HepG2 (cell line): ENCODE measurements around the gene C1orf94. TPM values are rescaled to one million over a fixed set of nuclear protein-coding genes. Genes with fewer than 3 reads are reported as not detected.

Source experiments
- ATAC-seq: fragments of 200-7000 bp; cut with Tn5 transposase; 3 replicates; pipeline ENCODE4 v1.9.1; 2020; ENCODE audit warnings: mild to moderate bottlenecking, moderate library complexity
- BruUV-seq: library from RNA; stranded (reverse); fragments of 400-500 nt; replicated peaks from 2 replicates; lab custom pipeline; 2021; lab: Mats Ljungman, UMichigan
- CTCF ChIA-PET: fragments of 300-600 bp; formaldehyde crosslinking; extraction: SDS; loops from one replicate; lab custom pipeline; 2021; ENCODE audit warnings: low total read pairs, inconsistent platforms, low intra/inter-chr PET ratio; lab: Yijun Ruan, JAX
- POLR2A ChIA-PET: fragments of 350-600 bp; sonication (Branson Sonifier 250); formaldehyde crosslinking; loops from one replicate; lab custom pipeline; 2020; ENCODE audit warnings: antibody characterized with exemption, inconsistent platforms; lab: Yijun Ruan, JAX
- DNase-seq: peaks from one replicate; pipeline ENCODE4 v3.0.0-alpha.2; 2015; ENCODE audit warnings: low spot score
- FAIRE-seq: peaks from 3 replicates; lab custom pipeline; 2011; peaks lifted over from hg19 to GRCh38; lab: Jason Lieb, UNC
- H2AFZ ChIP-seq: one replicate; pipeline ENCODE4 v1.6.1; 2011; ENCODE audit warnings: low read length, inconsistent platforms
- H3K27ac ChIP-seq: fragments of 300-600 bp; 3 replicates; pipeline ENCODE4 v1.8.0; 2011; ENCODE audit warnings: mixed run types, mild to moderate bottlenecking, mixed read lengths, low read length, inconsistent platforms; ENCODE audit not compliant: insufficient read depth; ENCODE audit errors: extremely low read length
- H3K27me3 ChIP-seq, 2 experiments: fragments of 200-600 bp in 1 of 2; 2 replicates in 1 of 2; 3 replicates in 1 of 2; pipeline versions ENCODE4 v1.6.0 to v1.8.0; 2011; ENCODE audit warnings: low read length in 2 of 2, mild to moderate bottlenecking in 2 of 2, moderate library complexity in 2 of 2, inconsistent platforms in 1 of 2; ENCODE audit not compliant: insufficient read depth in 2 of 2, control insufficient read depth in 1 of 2
- H3K36me3 ChIP-seq, 2 experiments: fragments of 200-600 bp in 1 of 2; replicated peaks in 1 of 2; 2 replicates in 1 of 2; 3 replicates in 1 of 2; pipeline versions ENCODE4 v1.5.1 to v1.8.0; 2011; ENCODE audit warnings: low read length in 2 of 2, inconsistent platforms in 1 of 2; ENCODE audit not compliant: insufficient read depth in 2 of 2, control insufficient read depth in 1 of 2
- H3K4me1 ChIP-seq: 2 replicates; pipeline ENCODE4 v1.5.1; 2012; ENCODE audit warnings: low read length, inconsistent platforms; ENCODE audit not compliant: insufficient read depth
- H3K4me2 ChIP-seq: 2 replicates; pipeline ENCODE4 v1.6.0; 2011; ENCODE audit warnings: low read depth, low read length, inconsistent platforms
- H3K4me3 ChIP-seq, 3 experiments: fragments of 200-600 bp in 1 of 3; sonication (generic), shearing (Covaris generic) in 1 of 3; replicated peaks in 1 of 3; 2 replicates each; pipeline ENCODE4 v1.5.1; 2011 to 2016; ENCODE audit warnings: low read length in 3 of 3, inconsistent platforms in 2 of 3, low read depth in 2 of 3, mild to moderate bottlenecking in 2 of 3, control low read depth in 1 of 3, mixed read lengths in 1 of 3; ENCODE audit not compliant: insufficient read depth in 1 of 3
- H3K79me2 ChIP-seq: one replicate; pipeline ENCODE4 v1.6.1; 2011; ENCODE audit warnings: low read length, inconsistent platforms; ENCODE audit not compliant: insufficient read depth
- H3K9ac ChIP-seq: 2 replicates; pipeline ENCODE4 v1.6.0; 2011; ENCODE audit warnings: mild to moderate bottlenecking, low read depth, low read length, inconsistent platforms; ENCODE audit not compliant: insufficient read depth
- H3K9me3 ChIP-seq: 2 replicates; pipeline ENCODE4 v1.5.1; 2012; ENCODE audit warnings: mild to moderate bottlenecking, low read length
- H4K20me1 ChIP-seq: 2 replicates; pipeline ENCODE4 v1.6.0; 2011; ENCODE audit warnings: inconsistent platforms, mild to moderate bottlenecking, low read length, moderate library complexity; ENCODE audit not compliant: insufficient read depth
- ATRX ChIP-seq: sonication (generic); formaldehyde crosslinking; IDR thresholded peaks from 2 replicates; pipeline ENCODE4 v1.4.0; 2020; ENCODE audit warnings: missing genetic modification reagents, borderline replicate concordance
- CENPT ChIP-seq: sonication (generic); formaldehyde crosslinking; IDR thresholded peaks from 2 replicates; pipeline ENCODE4 v1.8.0; 2022; ENCODE audit warnings: low read depth, mild to moderate bottlenecking, moderate library complexity, missing genetic modification reagents
- HNF1B ChIP-seq: sonication (generic); formaldehyde crosslinking; IDR thresholded peaks from 2 replicates; pipeline ENCODE4 v1.5.1; 2020; ENCODE audit warnings: mild to moderate bottlenecking, moderate library complexity, missing genetic modification reagents
- MAX ChIP-seq: IDR thresholded peaks from 2 replicates; pipeline ENCODE4 v1.6.1; 2012; ENCODE audit warnings: inconsistent platforms
- MEIS2 ChIP-seq: sonication (generic); formaldehyde crosslinking; IDR thresholded peaks from 2 replicates; pipeline ENCODE4 v1.9.0; 2021; ENCODE audit warnings: mild to moderate bottlenecking, missing genetic modification reagents
- MYPOP ChIP-seq: sonication (generic); formaldehyde crosslinking; IDR thresholded peaks from 2 replicates; pipeline ENCODE4 v1.8.1; 2023; ENCODE audit warnings: mild to moderate bottlenecking, moderate library complexity, missing genetic modification reagents
- NFAT5 ChIP-seq: sonication (generic); formaldehyde crosslinking; IDR thresholded peaks from 2 replicates; pipeline ENCODE4 v1.4.0; 2020; ENCODE audit warnings: missing genetic modification reagents
- ZNF207 ChIP-seq: fragments of 450-650 bp; IDR thresholded peaks from 2 replicates; pipeline ENCODE4 v1.6.1; 2016; ENCODE audit warnings: antibody characterized with exemption, borderline replicate concordance
- ZNF501 ChIP-seq: sonication (generic); formaldehyde crosslinking; IDR thresholded peaks from 2 replicates; pipeline ENCODE4 v1.5.1; 2020; ENCODE audit warnings: mild to moderate bottlenecking, moderate library complexity, missing genetic modification reagents
- ZNF703 ChIP-seq: sonication (generic); formaldehyde crosslinking; IDR thresholded peaks from 2 replicates; pipeline ENCODE4 v1.5.1; 2020; ENCODE audit warnings: missing genetic modification reagents, mild to moderate bottlenecking, moderate library complexity, borderline replicate concordance
- ZNF784 ChIP-seq: sonication (generic); formaldehyde crosslinking; IDR thresholded peaks from 2 replicates; pipeline ENCODE4 v1.5.1; 2020; ENCODE audit warnings: missing genetic modification reagents, mild to moderate bottlenecking, borderline replicate concordance
- WGBS: methylation state at CpG from one replicate; pipeline ENCODE4 v1.1.6; 2017; ENCODE audit warnings: low lambda C conversion rate; 5-methylcytosine and 5-hydroxymethylcytosine counted together
- in situ Hi-C: cut with HindIII; loops from 2 replicates; pipeline ENCODE4 v1.10.0; 2017; ENCODE audit warnings: low pct_unique_long_range_greater_than_20kb; ENCODE audit not compliant: extremely low pct_ligation_motif_present
- intact Hi-C: fragments of 100-400 bp; cut with micrococcal nuclease; formaldehyde crosslinking; loops from one replicate; pipeline ENCODE4 v1.10.0; 2022; ENCODE audit not compliant: unreplicated experiment
- polyA plus RNA-seq, 8 experiments: library from polyadenylated mRNA; depleted of rRNA in 3 of 8; stranded (reverse) in 7 of 8; unstranded in 1 of 8; fragments of >200 nt; fragmentation: Illumina TruSeq in 4 of 8; extraction: Trizol in 4 of 8; gene quantifications; 2 replicates each; pipeline versions ENCODE4 v1.2.1 to v1.2.3, GENCODE V29; 2011 to 2016; ENCODE audit warnings: low read depth in 4 of 8, missing spikeins in 1 of 8, mixed read lengths in 1 of 8; ENCODE audit not compliant: insufficient read depth in 1 of 8
- total RNA-seq, 5 experiments: library from RNA; depleted of rRNA; stranded (reverse); fragments of >200 nt; fragmentation: Illumina TruSeq; extraction: Trizol; gene quantifications; 2 replicates each; pipeline ENCODE4 v1.2.3, GENCODE V29; 2016; ENCODE audit warnings: low read depth in 1 of 5

Gene C1orf94
- total and polyA plus RNA-seq, 2 of the 13 experiments (the other 11 are each of a cell fraction or from before 2014, with no cell fraction given), result not detected

- no peak overlapping the region for H3K9ac ChIP-seq
- no peak for ATAC-seq
- BruUV-seq, result no TSS peak
- CTCF ChIA-PET, result no interaction called here
- H2AFZ ChIP-seq, result no peak overlapping the region
- FAIRE-seq, result no peak
- H3K4me3 ChIP-seq, result no peak overlapping the region
- in situ Hi-C loops (loop anchor here (25.0 kb wide), 1 partner anchor 528 kb away; no protein-coding TSS in a partner anchor), intact Hi-C loops (no loop called here)
- DNase-seq, result no peak
- peaks cover 3 to 40% of the 10 kb centered on the region in 2 experiments; a peak in 3 of 5 replicates for H3K27me3 ChIP-seq
- no peaks in the 10 kb centered on the region for H3K79me2 ChIP-seq
- no peak overlapping the region for H3K4me2 ChIP-seq
- no peaks in the 10 kb centered on the region for H3K36me3 ChIP-seq
- no peak overlapping the region for H3K27ac ChIP-seq
- H3K4me1 ChIP-seq, result no peaks in the 10 kb centered on the region
- POLR2A ChIA-PET, result no interaction called here
- H4K20me1 ChIP-seq, result no peaks in the 10 kb centered on the region; the same call in 1 of the 2 replicates
- H3K9me3 ChIP-seq, result no peaks in the 10 kb centered on the region
- 50% methylated on average over 13 of the region's 13 CpGs for WGBS
- TF ChIP-seq ZNF501 (CRISPR knock-in tag) (no peak), ZNF703 (CRISPR knock-in tag) (no peak), CENPT (CRISPR knock-in tag) (no peak), MYPOP (CRISPR knock-in tag) (no peak), ZNF207 (no peak), ZNF784 (CRISPR knock-in tag) (no peak), NFAT5 (CRISPR knock-in tag) (no peak), MAX (no peak), HNF1B (CRISPR knock-in tag) (no peak), ATRX (CRISPR knock-in tag) (no peak), MEIS2 (no peak)
Observed at GRCh38 chr1:34165422-34165921, 11.2 kb upstream of the C1orf94 start.
